A673 (cell line): Measurements from ENCODE around the gene ABT1.

Source experiments
- CTCF ChIP-seq: fragments of 300-800, 200-600 bp; sonication (generic); conservative IDR thresholded peaks from 2 replicates; pipeline ENCODE4 v1.5.1; 2017; ENCODE audit warnings: low read depth, mild to moderate bottlenecking, antibody characterized with exemption, low read length, moderate library complexity, mixed read lengths
- EZH2 ChIP-seq: fragments of 200-600 bp; sonication (generic); IDR thresholded peaks from 2 replicates; pipeline ENCODE4 v1.6.1; 2017; ENCODE audit warnings: borderline replicate concordance, low read depth, mild to moderate bottlenecking, mixed read lengths, antibody characterized with exemption, low read length; ENCODE audit not compliant: poor library complexity, severe bottlenecking

GRCh38 chr6:26598267-26598666 lies 1.5 kb downstream of the ABT1 start:
- TF ChIP-seq CTCF: no peak
- no peak for TF ChIP-seq EZH2
